Ishikawa (cell line): ENCODE results near the gene ITIH3.

ENCODE experiments used
- TEAD4 ChIP-seq: IDR thresholded peaks from 2 replicates; pipeline ENCODE4 v1.6.1; 2012
- YY1 ChIP-seq: IDR thresholded peaks from 2 replicates; pipeline ENCODE4 v1.6.1; 2012; ENCODE audit warnings: low read depth
- TF ChIP-seq, protein P1 (sequence below): IDR thresholded peaks from 2 replicates; pipeline ENCODE4 v1.6.1; 2012; ENCODE audit warnings: low read depth, mild to moderate bottlenecking

- TF ChIP-seq YY1 (no peak), TEAD4 (no peak)
- TF ChIP-seq, protein P1, sequence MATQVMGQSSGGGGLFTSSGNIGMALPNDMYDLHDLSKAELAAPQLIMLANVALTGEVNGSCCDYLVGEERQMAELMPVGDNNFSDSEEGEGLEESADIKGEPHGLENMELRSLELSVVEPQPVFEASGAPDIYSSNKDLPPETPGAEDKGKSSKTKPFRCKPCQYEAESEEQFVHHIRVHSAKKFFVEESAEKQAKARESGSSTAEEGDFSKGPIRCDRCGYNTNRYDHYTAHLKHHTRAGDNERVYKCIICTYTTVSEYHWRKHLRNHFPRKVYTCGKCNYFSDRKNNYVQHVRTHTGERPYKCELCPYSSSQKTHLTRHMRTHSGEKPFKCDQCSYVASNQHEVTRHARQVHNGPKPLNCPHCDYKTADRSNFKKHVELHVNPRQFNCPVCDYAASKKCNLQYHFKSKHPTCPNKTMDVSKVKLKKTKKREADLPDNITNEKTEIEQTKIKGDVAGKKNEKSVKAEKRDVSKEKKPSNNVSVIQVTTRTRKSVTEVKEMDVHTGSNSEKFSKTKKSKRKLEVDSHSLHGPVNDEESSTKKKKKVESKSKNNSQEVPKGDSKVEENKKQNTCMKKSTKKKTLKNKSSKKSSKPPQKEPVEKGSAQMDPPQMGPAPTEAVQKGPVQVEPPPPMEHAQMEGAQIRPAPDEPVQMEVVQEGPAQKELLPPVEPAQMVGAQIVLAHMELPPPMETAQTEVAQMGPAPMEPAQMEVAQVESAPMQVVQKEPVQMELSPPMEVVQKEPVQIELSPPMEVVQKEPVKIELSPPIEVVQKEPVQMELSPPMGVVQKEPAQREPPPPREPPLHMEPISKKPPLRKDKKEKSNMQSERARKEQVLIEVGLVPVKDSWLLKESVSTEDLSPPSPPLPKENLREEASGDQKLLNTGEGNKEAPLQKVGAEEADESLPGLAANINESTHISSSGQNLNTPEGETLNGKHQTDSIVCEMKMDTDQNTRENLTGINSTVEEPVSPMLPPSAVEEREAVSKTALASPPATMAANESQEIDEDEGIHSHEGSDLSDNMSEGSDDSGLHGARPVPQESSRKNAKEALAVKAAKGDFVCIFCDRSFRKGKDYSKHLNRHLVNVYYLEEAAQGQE, result no peak
These were observed 42.4 kb downstream of the ITIH3 start for GRCh38 chr3:52836986-52837385.
